ENCODE results near the gene C1D.
"Not testable (repeated sequence)": the region's sequence is repeated elsewhere in the genome, so short reads cannot be mapped to it uniquely, and the experiment has no call there.

Gene C1D

GRCh38 chr2:67999332-67999731 is 63.5 kb downstream of the C1D start:
- TF ChIP-seq, protein P1, sequence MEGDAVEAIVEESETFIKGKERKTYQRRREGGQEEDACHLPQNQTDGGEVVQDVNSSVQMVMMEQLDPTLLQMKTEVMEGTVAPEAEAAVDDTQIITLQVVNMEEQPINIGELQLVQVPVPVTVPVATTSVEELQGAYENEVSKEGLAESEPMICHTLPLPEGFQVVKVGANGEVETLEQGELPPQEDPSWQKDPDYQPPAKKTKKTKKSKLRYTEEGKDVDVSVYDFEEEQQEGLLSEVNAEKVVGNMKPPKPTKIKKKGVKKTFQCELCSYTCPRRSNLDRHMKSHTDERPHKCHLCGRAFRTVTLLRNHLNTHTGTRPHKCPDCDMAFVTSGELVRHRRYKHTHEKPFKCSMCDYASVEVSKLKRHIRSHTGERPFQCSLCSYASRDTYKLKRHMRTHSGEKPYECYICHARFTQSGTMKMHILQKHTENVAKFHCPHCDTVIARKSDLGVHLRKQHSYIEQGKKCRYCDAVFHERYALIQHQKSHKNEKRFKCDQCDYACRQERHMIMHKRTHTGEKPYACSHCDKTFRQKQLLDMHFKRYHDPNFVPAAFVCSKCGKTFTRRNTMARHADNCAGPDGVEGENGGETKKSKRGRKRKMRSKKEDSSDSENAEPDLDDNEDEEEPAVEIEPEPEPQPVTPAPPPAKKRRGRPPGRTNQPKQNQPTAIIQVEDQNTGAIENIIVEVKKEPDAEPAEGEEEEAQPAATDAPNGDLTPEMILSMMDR (IDR thresholded peaks at IDR 0.05; ENCODE audit: control extremely low read depth, extremely low read depth, low read depth, missing control alignments), result no peak
- ChIA-PET CTCF (interaction anchor here (2.4 kb wide), 1 partner anchor 13 kb away, joined by 7 read pairs; no protein-coding TSS in a partner anchor), POLR2A (no interaction called here)
- DNase-seq (ENCODE audit: extremely low spot score), result no peak

- ChIA-PET CTCF (interaction anchor here (1.0 to 2.4 kb wide), 3 partner anchors 12 to 20 kb away, joined by 3 to 7 read pairs (median 3); no protein-coding TSS in a partner anchor), POLR2A (no interaction called here)
- TF ChIP-seq, protein P1 (IDR thresholded peaks at IDR 0.05; ENCODE audit: control extremely low read depth, extremely low read depth, low read depth, missing control alignments), result no peak
- DNase-seq (ENCODE audit: extremely low spot score), result no peak
Measured at GRCh38 chr2:67997903-67998302, 64.9 kb downstream of the C1D start.

GRCh38 chr2:67997528-67997900 is 65.3 kb downstream of the C1D start:
- ChIA-PET CTCF (interaction anchor here (0.8 to 1.7 kb wide), 3 partner anchors 11 to 20 kb away, joined by 3 read pairs; no protein-coding TSS in a partner anchor), POLR2A (no interaction called here)
- TF ChIP-seq, protein P1 (IDR thresholded peaks at IDR 0.05; ENCODE audit: control extremely low read depth, extremely low read depth, low read depth, missing control alignments), result no peak
- no peak for DNase-seq (ENCODE audit: extremely low spot score)

GRCh38 chr2:67996772-67997527 is 65.9 kb downstream of the C1D start:
- CTCF ChIA-PET, result interaction anchor here (0.8 to 1.7 kb wide), 4 partner anchors 10 to 34 kb away, joined by 3 read pairs; no protein-coding TSS in a partner anchor
- TF ChIP-seq, protein P1 (IDR thresholded peaks at IDR 0.05; ENCODE audit: control extremely low read depth, extremely low read depth, low read depth, missing control alignments), result no peak
- no peak for DNase-seq (ENCODE audit: extremely low spot score)
- POLR2A ChIA-PET, result no interaction called here

- TF ChIP-seq, protein P1 (IDR thresholded peaks at IDR 0.05; ENCODE audit: control extremely low read depth, extremely low read depth, low read depth, missing control alignments), result no peak
- CTCF ChIA-PET, result no interaction called here
Measured at GRCh38 chr2:67994716-67995115, 68.1 kb downstream of the C1D start.

DNA sequence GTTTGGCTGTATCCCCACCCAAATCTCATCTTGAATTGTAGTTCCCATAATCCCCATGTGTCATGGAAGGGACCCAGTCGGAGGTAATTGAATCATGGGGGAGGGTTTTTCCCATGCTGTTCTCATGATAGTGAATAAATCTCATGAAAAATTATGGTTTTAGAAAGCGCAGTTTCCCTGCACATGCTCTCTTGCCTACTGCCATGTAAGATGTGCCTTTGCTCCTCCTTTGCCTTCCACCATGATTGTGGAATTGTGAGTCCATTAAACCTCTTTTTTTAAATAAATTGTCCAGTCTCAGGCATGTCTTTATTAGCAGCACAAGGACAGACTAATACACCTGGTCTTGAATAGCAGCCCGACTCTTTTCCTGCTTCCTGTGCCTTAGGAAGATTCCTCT is 68.7 kb downstream of the C1D start:
- POLR2A ChIA-PET; CTCF ChIA-PET; DNase-seq (ENCODE audit: extremely low spot score): not testable (repeated sequence)

More at GRCh38 chr2:67994716-67995115, 68.1 kb downstream of the C1D start:
- DNase-seq (ENCODE audit: extremely low spot score), result no peak
- POLR2A ChIA-PET, result no interaction called here

DNA sequence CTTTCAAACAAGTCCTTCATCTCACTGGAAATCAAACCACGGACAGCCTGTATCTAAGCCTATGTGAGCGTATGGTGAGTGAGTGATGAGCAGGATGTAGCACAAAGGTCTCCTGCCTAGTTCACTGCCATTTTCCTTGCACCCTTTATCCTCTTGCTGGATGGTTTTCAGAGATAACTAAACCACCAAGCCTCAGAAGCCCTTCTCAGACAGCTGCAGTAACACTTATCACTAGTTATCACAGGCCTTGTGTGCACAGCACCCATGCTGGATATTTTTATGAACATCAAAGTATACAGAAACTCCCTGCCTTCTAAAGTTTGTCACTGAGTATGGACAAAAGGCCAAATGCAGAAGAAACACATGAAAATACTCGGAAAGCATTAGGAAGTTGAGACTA is 69.5 kb downstream of the C1D start:
- DNase-seq (ENCODE audit: extremely low spot score), result no peak
- ChIA-PET CTCF (no interaction called here), POLR2A (no interaction called here)
- TF ChIP-seq, protein P1 (IDR thresholded peaks at IDR 0.05; ENCODE audit: control extremely low read depth, extremely low read depth, low read depth, missing control alignments), result no peak

Data from GM10248 (cell line).